G401 (cell line): ENCODE data around the gene GAST. TPM values are rescaled to one million over a fixed set of nuclear protein-coding genes. Genes with fewer than 3 reads are reported as not detected.

Source experiments
- total RNA-seq: library from RNA; depleted of rRNA; stranded (reverse); fragments of >200 nt; shearing (Covaris generic); gene quantifications from 2 replicates; pipeline ENCODE4 v1.2.3, GENCODE V29; 2014; rRNA removed

GAST gene
- total RNA-seq, 1 experiment from 2014 or later = not detected

Other genes starting within 250 kb of the GAST start
- not detected in 2 replicates for gene KRT32, start 244.9 kb upstream of the GAST start, total RNA-seq
- not detected in 2 replicates for gene KRT35, start 231.2 kb upstream of the GAST start, total RNA-seq
- not detected in 2 replicates for gene KRT36, start 222.4 kb upstream of the GAST start, total RNA-seq
- not detected in 2 replicates for gene KRT13, start 206.7 kb upstream of the GAST start, total RNA-seq
- not detected in 2 replicates for gene KRT15, start 193.4 kb upstream of the GAST start, total RNA-seq
- 7.8 TPM in 1 of 2 replicates, not detected in the other for gene KRT19, start 184.0 kb upstream of the GAST start, total RNA-seq
- not detected in 2 replicates for gene KRT9, start 140.3 kb upstream of the GAST start, total RNA-seq
- not detected in 2 replicates for gene KRT14, start 125.4 kb upstream of the GAST start, total RNA-seq
- not detected in 2 replicates for gene KRT16, start 99.6 kb upstream of the GAST start, total RNA-seq
- gene KRT17, start 87.8 kb upstream of the GAST start, total RNA-seq = not detected in 2 replicates
- gene EIF1, start 23.4 kb upstream of the GAST start, total RNA-seq = 18.0 and 39.6 TPM in 2 replicates
- gene HAP1, start 22.3 kb downstream of the GAST start, total RNA-seq = 1.1 and 1.6 TPM in 2 replicates
- gene JUP, start 74.4 kb downstream of the GAST start, total RNA-seq = 44.9 and 57.8 TPM in 2 replicates
- 30.5 and 40.4 TPM in 2 replicates for gene P3H4, start 99.6 kb downstream of the GAST start, total RNA-seq
- 207 and 220 TPM in 2 replicates for gene FKBP10, start 100.7 kb downstream of the GAST start, total RNA-seq
- gene NT5C3B, start 123.9 kb downstream of the GAST start, total RNA-seq = 75.8 and 77.8 TPM in 2 replicates
- not detected in 2 replicates for gene KLHL10, start 125.5 kb downstream of the GAST start, total RNA-seq
- 13.4 and 16.2 TPM in 2 replicates for gene KLHL11, start 153.1 kb downstream of the GAST start, total RNA-seq
- 193 and 255 TPM in 2 replicates for gene ACLY, start 206.6 kb downstream of the GAST start, total RNA-seq
- gene ODAD4, start 218.3 kb downstream of the GAST start, total RNA-seq = 1.7 TPM in 1 of 2 replicates, not detected in the other